ENCODE results near the gene MAP2K5. TPM values are rescaled to one million over a fixed set of nuclear protein-coding genes. Genes with fewer than 3 reads are reported as not detected.
A peak's percentile ranks its signal among the peaks of the same experiment; 100 is the strongest.

MAP2K5 gene
- total RNA-seq, 1 experiment from 2014 or later: 15.0 TPM

GRCh38 chr15:67741308-67741707, 198.8 kb downstream of the MAP2K5 start:
- no peak overlapping the region for H2AFZ ChIP-seq (ENCODE audit: low read length)
- DNase-seq: no peak
- no peak overlapping the region for H2BK5ac ChIP-seq (ENCODE audit: insufficient read length, low read length)
- no peaks in the 10 kb centered on the region for H3K9me3 Mint-ChIP-seq
- H3K23ac ChIP-seq (ENCODE audit: insufficient read length, low read depth, low read length): no peak overlapping the region
- H4K91ac ChIP-seq (ENCODE audit: insufficient read length, low read depth, low read length): no peak overlapping the region
- H3K4ac ChIP-seq (ENCODE audit: low read depth, low read length): no peak overlapping the region
- no peaks in the 10 kb centered on the region for H3K36me3 Mint-ChIP-seq (ENCODE audit: insufficient read depth in 1 of 3, low read depth in 3 of 3)
- TF ChIP-seq CTCF (conservative IDR thresholded peaks at IDR 0.05): no peak
- no peaks in the 10 kb centered on the region for H3K27me3 ChIP-seq (ENCODE audit: insufficient read depth, low read length)
- H2BK15ac ChIP-seq (ENCODE audit: low read depth, low read length): no peak overlapping the region
- H2BK20ac ChIP-seq (ENCODE audit: low read depth, low read length, poor library complexity, severe bottlenecking): no peak overlapping the region
- H3K79me2 ChIP-seq (ENCODE audit: insufficient read depth, low read length): no peaks in the 10 kb centered on the region
- peaks cover 4 to 5% of the 10 kb centered on the region in 2 experiments for H3K4me1 Mint-ChIP-seq
- no peak overlapping the region for H3K4me3 Mint-ChIP-seq
- no peak overlapping the region for H2AK5ac ChIP-seq (ENCODE audit: insufficient read length, low read length)
- no peak overlapping the region for H2BK120ac ChIP-seq (ENCODE audit: low read depth, low read length, poor library complexity, severe bottlenecking)
- H4K20me1 ChIP-seq (ENCODE audit: control insufficient read depth, insufficient read depth, insufficient read length): no peaks in the 10 kb centered on the region
- H3K18ac ChIP-seq (ENCODE audit: insufficient read length, low read depth, low read length): no peak overlapping the region
- H3K4me2 ChIP-seq (ENCODE audit: insufficient read depth, insufficient read length, low read length): no peak overlapping the region
- H3K27me3 Mint-ChIP-seq (ENCODE audit: low read depth): no peaks in the 10 kb centered on the region
- H3K23me2 ChIP-seq (ENCODE audit: insufficient read length, low read depth, low read length, poor library complexity, severe bottlenecking): no peaks in the 10 kb centered on the region
- no peak overlapping the region for H4K5ac ChIP-seq (ENCODE audit: insufficient read length, low read depth, low read length)
- no peak overlapping the region for H2BK12ac ChIP-seq (ENCODE audit: insufficient read length, low read depth, low read length)
- no peak overlapping the region for H3K56ac ChIP-seq (ENCODE audit: insufficient read length, low read depth, low read length)
- H3K27ac Mint-ChIP-seq: peak overlapping the region in 1 of 3 experiments; percentile 31; a peak in 1 of 7 replicates
- no peak overlapping the region for H3K14ac ChIP-seq (ENCODE audit: insufficient read depth, low read length)
- no peaks in the 10 kb centered on the region for H3K9me3 ChIP-seq (ENCODE audit: control insufficient read depth, low read depth, low read length)
- no peaks in the 10 kb centered on the region for H3K4me1 ChIP-seq (ENCODE audit: insufficient read depth, low read length)
- H3K79me1 ChIP-seq (ENCODE audit: insufficient read depth, low read depth, low read length, poor library complexity, severe bottlenecking): no peaks in the 10 kb centered on the region
- no peak overlapping the region for H3K27ac ChIP-seq (ENCODE audit: insufficient read length, low read depth, low read length)
- H3T11ph ChIP-seq (ENCODE audit: low read length): no peak overlapping the region
- WGBS (ENCODE audit: extremely low coverage, insufficient read length, low lambda C conversion rate): no CpG with 5 or more reads among the region's 2 CpGs
- H4K8ac ChIP-seq (replicated peaks; ENCODE audit: insufficient read length, low read depth, low read length): no peak overlapping the region
- H3K9ac ChIP-seq (ENCODE audit: extremely low read depth, insufficient read length, low read length): no peak overlapping the region
